ENCODE measurements around the gene CIAPIN1.

Gene CIAPIN1

DNA sequence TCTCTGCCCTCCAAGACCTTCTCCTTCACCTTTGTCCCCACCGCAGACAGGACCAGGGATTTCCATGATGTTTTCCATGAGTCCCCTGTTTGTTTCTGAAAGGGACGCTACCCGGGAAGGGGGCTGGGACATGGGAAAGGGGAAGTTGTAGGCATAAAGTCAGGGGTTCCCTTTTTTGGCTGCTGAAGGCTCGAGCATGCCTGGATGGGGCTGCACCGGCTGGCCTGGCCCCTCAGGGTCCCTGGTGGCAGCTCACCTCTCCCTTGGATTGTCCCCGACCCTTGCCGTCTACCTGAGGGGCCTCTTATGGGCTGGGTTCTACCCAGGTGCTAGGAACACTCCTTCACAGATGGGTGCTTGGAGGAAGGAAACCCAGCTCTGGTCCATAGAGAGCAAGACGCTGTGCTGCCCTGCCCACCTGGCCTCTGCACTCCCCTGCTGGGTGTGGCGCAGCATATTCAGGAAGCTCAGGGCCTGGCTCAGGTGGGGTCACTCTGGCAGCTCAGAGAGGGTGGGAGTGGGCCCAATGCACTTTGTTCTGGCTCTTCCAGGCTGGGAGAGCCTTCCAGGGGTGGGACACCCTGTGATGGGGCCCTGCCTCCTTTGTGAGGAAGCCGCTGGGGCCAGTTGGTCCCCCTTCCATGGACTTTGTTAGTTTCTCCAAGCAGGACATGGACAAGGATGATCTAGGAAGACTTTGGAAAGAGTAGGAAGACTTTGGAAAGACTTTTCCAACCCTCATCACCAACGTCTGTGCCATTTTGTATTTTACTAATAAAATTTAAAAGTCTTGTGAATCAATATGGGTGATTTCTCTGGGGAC is 62.7 kb downstream of the CIAPIN1 start:
- H3K4me3 ChIP-seq (ENCODE audit: low read depth in 1 of 2, low read length in 2 of 2), result no peak overlapping the region
- no peaks in the 10 kb centered on the region for H3K27me3 ChIP-seq (ENCODE audit: control insufficient read depth in 1 of 2, insufficient read depth in 2 of 2, low read length in 2 of 2)
- H3K36me3 ChIP-seq (ENCODE audit: insufficient read depth, low read length), result peaks cover 6% of the 10 kb centered on the region
- no peak overlapping the region for H3K9ac ChIP-seq (ENCODE audit: low read length)
- peaks cover 30% of the 10 kb centered on the region for H3K4me1 ChIP-seq (ENCODE audit: insufficient read depth, low read length)
- H3K9me3 ChIP-seq (ENCODE audit: low read length), result no peaks in the 10 kb centered on the region
- H3K27ac ChIP-seq (ENCODE audit: low read depth, low read length), result no peak overlapping the region

DNA sequence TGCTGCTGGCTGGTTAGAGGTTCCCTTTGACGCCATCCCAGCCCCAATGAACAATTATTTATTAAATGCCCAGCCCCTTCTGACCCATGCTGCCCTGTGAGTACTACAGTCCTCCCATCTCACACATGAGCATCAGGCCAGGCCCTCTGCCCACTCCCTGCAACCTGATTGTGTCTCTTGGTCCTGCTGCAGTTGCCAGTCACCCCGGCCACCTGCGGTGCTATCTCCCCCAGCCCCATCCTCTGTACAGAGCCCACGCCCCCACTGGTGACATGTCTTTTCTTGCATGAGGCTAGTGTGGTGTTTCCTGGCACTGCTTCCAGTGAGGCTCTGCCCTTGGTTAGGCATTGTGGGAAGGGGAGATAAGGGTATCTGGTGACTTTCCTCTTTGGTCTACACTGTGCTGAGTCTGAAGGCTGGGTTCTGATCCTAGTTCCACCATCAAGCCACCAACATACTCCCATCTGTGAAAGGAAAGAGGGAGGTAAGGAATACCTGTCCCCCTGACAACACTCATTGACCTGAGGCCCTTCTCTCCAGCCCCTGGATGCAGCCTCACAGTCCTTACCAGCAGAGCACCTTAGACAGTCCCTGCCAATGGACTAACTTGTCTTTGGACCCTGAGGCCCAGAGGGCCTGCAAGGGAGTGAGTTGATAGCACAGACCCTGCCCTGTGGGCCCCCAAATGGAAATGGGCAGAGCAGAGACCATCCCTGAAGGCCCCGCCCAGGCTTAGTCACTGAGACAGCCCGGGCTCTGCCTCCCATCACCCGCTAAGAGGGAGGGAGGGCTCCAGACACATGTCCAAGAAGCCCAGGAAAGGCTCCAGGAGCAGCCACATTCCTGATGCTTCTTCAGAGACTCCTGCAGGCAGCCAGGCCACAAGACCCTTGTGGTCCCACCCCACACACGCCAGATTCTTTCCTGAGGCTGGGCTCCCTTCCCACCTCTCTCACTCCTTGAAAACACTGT is 63.6 kb downstream of the CIAPIN1 start:
- peaks cover 30% of the 10 kb centered on the region for H3K4me1 ChIP-seq (ENCODE audit: insufficient read depth, low read length)
- H3K27ac ChIP-seq (ENCODE audit: low read depth, low read length), result no peak overlapping the region
- no peak overlapping the region for H3K4me3 ChIP-seq (ENCODE audit: low read depth in 1 of 2, low read length in 2 of 2)
- peaks cover 6% of the 10 kb centered on the region for H3K36me3 ChIP-seq (ENCODE audit: insufficient read depth, low read length)
- H3K9me3 ChIP-seq (ENCODE audit: low read length), result no peaks in the 10 kb centered on the region
- H3K9ac ChIP-seq (ENCODE audit: low read length), result no peak overlapping the region
- no peaks in the 10 kb centered on the region for H3K27me3 ChIP-seq (ENCODE audit: control insufficient read depth in 1 of 2, insufficient read depth in 2 of 2, low read length in 2 of 2)

DNA sequence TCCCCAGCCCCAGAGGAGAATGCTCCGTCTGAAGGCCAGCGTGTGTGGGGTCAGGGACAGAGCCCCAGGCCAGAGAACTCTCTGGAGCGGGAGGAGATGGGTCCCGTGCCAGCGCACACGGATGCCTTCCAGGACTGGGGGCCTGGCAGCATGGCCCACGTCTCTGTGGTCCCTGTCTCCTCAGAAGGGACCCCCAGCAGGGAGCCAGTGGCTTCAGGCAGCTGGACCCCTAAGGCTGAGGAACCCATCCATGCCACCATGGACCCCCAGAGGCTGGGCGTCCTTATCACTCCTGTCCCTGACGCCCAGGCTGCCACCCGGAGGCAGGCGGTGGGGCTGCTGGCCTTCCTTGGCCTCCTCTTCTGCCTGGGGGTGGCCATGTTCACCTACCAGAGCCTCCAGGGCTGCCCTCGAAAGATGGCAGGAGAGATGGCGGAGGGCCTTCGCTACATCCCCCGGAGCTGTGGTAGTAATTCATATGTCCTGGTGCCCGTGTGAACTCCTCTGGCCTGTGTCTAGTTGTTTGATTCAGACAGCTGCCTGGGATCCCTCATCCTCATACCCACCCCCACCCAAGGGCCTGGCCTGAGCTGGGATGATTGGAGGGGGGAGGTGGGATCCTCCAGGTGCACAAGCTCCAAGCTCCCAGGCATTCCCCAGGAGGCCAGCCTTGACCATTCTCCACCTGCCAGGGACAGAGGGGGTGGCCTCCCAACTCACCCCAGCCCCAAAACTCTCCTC is 64.5 kb downstream of the CIAPIN1 start:
- peaks cover 6% of the 10 kb centered on the region for H3K36me3 ChIP-seq (ENCODE audit: insufficient read depth, low read length)
- no peak overlapping the region for H3K27ac ChIP-seq (ENCODE audit: low read depth, low read length)
- H3K9me3 ChIP-seq (ENCODE audit: low read length), result no peaks in the 10 kb centered on the region
- H3K4me1 ChIP-seq (ENCODE audit: insufficient read depth, low read length), result peaks cover 31% of the 10 kb centered on the region
- no peaks in the 10 kb centered on the region for H3K27me3 ChIP-seq (ENCODE audit: control insufficient read depth in 1 of 2, insufficient read depth in 2 of 2, low read length in 2 of 2)
- H3K9ac ChIP-seq (ENCODE audit: low read length), result no peak overlapping the region
- H3K4me3 ChIP-seq (ENCODE audit: low read depth in 1 of 2, low read length in 2 of 2), result no peak overlapping the region

DNA sequence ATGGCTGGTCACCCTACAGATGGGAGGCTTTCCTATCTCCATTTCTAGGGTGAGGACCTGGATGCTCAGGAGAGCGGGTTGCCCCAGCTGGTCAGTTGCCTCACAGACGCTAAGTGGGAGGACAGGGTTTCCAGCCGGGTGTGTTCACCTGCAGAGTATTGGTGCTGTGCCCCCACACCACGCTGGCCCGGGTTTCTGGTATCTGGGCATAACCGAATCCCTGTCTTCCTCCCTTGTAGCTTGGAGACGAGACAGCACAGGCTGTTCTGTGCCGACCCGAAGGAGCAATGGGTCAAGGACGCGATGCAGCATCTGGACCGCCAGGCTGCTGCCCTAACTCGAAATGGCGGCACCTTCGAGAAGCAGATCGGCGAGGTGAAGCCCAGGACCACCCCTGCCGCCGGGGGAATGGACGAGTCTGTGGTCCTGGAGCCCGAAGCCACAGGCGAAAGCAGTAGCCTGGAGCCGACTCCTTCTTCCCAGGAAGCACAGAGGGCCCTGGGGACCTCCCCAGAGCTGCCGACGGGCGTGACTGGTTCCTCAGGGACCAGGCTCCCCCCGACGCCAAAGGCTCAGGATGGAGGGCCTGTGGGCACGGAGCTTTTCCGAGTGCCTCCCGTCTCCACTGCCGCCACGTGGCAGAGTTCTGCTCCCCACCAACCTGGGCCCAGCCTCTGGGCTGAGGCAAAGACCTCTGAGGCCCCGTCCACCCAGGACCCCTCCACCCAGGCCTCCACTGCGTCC is 65.2 kb downstream of the CIAPIN1 start:
- Histone ChIP-seq H3K9me3 (ENCODE audit: low read length) (no peaks in the 10 kb centered on the region), H3K4me3 (ENCODE audit: low read depth in 1 of 2, low read length in 2 of 2) (no peak overlapping the region), H3K36me3 (ENCODE audit: insufficient read depth, low read length) (peaks cover 6% of the 10 kb centered on the region), H3K27me3 (ENCODE audit: control insufficient read depth in 1 of 2, insufficient read depth in 2 of 2, low read length in 2 of 2) (no peaks in the 10 kb centered on the region), H3K9ac (ENCODE audit: low read length) (no peak overlapping the region), H3K4me1 (ENCODE audit: insufficient read depth, low read length) (peaks cover 36% of the 10 kb centered on the region), H3K27ac (ENCODE audit: low read depth, low read length) (no peak overlapping the region)

DNA sequence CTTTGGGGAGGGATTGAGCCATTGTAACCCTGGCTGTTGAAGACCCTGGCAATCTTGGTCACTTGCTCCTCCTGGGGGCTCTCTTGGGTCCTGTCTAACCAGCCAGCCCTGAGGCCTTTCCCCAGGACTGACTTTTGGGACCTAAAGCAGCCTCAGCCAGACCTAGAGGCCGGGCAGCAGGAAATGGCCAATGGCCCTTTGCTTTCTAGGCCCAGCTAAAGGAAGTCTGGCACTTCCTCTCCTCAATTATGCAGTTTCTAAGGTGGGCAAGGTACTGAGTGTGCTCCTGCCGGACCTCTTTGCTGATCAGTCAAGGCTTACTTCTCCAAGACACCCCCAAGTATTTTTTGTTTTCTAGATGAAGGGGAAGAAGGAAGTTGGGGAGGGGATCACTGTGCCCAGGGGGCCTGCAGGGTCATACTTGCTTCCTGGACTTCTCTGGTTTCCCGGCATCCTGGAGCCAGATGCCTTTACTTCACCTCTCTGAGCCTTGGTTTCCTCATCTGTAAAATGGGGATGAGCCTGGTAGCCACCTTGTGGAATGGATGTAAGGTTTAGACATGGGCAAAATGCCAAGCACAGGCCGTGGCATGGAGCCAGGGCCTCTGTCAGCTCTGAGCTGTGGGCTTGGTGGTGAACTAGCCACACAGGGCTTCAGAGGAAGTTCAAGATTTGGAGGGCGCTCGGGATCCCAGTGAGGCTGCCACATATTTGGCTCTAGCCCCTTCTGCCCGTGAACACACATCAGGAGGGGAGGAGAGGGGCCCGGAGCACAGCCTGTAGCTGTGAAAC is 66.3 kb downstream of the CIAPIN1 start:
- peaks cover 30% of the 10 kb centered on the region for H3K4me1 ChIP-seq (ENCODE audit: insufficient read depth, low read length)

DNA sequence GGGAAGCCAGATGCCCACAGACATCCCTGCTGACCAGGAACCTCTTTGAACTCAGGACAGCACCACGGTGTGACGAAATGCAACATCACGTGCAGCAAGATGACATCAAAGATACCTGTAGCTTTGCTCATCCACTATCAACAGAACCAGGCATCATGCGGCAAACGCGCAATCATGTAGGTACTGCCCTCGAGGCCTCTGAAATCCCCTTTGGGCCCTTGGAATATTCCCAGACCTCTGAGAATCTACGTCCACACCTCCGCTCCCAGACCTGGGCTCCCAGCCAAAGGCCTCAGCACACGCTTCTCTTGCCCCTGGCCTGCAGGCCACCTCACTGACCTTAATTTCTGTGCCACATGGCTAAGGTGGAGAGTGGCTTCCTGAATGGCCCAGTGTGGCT is 67.6 kb downstream of the CIAPIN1 start:
- Histone ChIP-seq H3K9me3 (ENCODE audit: low read length) (no peaks in the 10 kb centered on the region), H3K4me3 (ENCODE audit: low read depth in 1 of 2, low read length in 2 of 2) (no peak overlapping the region), H3K4me1 (ENCODE audit: insufficient read depth, low read length) (peaks cover 33% of the 10 kb centered on the region), H3K27me3 (ENCODE audit: control insufficient read depth in 1 of 2, insufficient read depth in 2 of 2, low read length in 2 of 2) (no peaks in the 10 kb centered on the region), H3K27ac (ENCODE audit: low read depth, low read length) (no peak overlapping the region), H3K9ac (ENCODE audit: low read length) (no peak overlapping the region), H3K36me3 (ENCODE audit: insufficient read depth, low read length) (peaks cover 6% of the 10 kb centered on the region)

More for the DNA sequence above, 66.3 kb downstream of the CIAPIN1 start:
- H3K27ac ChIP-seq (ENCODE audit: low read depth, low read length), result no peak overlapping the region
- H3K9ac ChIP-seq (ENCODE audit: low read length), result no peak overlapping the region
- no peaks in the 10 kb centered on the region for H3K9me3 ChIP-seq (ENCODE audit: low read length)
- H3K27me3 ChIP-seq (ENCODE audit: control insufficient read depth in 1 of 2, insufficient read depth in 2 of 2, low read length in 2 of 2), result no peaks in the 10 kb centered on the region
- H3K4me3 ChIP-seq (ENCODE audit: low read depth in 1 of 2, low read length in 2 of 2), result no peak overlapping the region
- H3K36me3 ChIP-seq (ENCODE audit: insufficient read depth, low read length), result peaks cover 6% of the 10 kb centered on the region

All from muscle layer of colon (tissue), 2 donors.